ENCODE data around the gene TANC1. TPM values are rescaled to one million over a fixed set of nuclear protein-coding genes. Genes with fewer than 3 reads are reported as not detected.

The TANC1 gene
- total RNA-seq, 2 donors from 2014 or later, result 2.9 to 9.5 TPM

GRCh38 chr2:159051133-159051532, 82.7 kb downstream of the TANC1 start:
- Mint-ChIP-seq H3K36me3 (ENCODE audit: low read depth) (no peaks in the 10 kb centered on the region), H3K4me3 (no peak overlapping the region), H3K27me3 (ENCODE audit: insufficient read depth) (no peaks in the 10 kb centered on the region), H3K27ac (no peak overlapping the region), H3K9me3 (no peaks in the 10 kb centered on the region), H3K4me1 (peaks cover 53% of the 10 kb centered on the region)
- Histone ChIP-seq H3K36me3 (ENCODE audit: control insufficient read depth, insufficient read depth, low read length) (peaks cover 19% of the 10 kb centered on the region), H3K27ac (ENCODE audit: low read depth, low read length) (no peak overlapping the region), H3K9me3 (ENCODE audit: control insufficient read depth, low read length) (peaks cover 9% of the 10 kb centered on the region), H3K4me1 (ENCODE audit: control insufficient read depth, insufficient read depth, low read length) (peaks cover 43% of the 10 kb centered on the region), H3K4me3 (ENCODE audit: low read length) (no peak overlapping the region), H3K9ac (ENCODE audit: extremely low read depth, low read length, poor library complexity, severe bottlenecking) (no peak overlapping the region), H3K27me3 (ENCODE audit: control insufficient read depth, insufficient read depth, low read length, poor library complexity, severe bottlenecking) (no peaks in the 10 kb centered on the region)
- TF ChIP-seq CTCF (conservative IDR thresholded peaks at IDR 0.05), result no peak
- 90 to 100% methylated on average over 1 to 3 of the region's 3 CpGs for WGBS, 2 experiments (ENCODE audit: insufficient coverage in 1 of 2, insufficient read length in 1 of 2)
- DNase-seq, result no peak

- Histone ChIP-seq H3K9me3 (ENCODE audit: control insufficient read depth, low read length) (peaks cover 9% of the 10 kb centered on the region), H3K27ac (ENCODE audit: low read depth, low read length) (no peak overlapping the region), H3K9ac (ENCODE audit: extremely low read depth, low read length, poor library complexity, severe bottlenecking) (no peak overlapping the region), H3K4me1 (ENCODE audit: control insufficient read depth, insufficient read depth, low read length) (peaks cover 41% of the 10 kb centered on the region), H3K4me3 (ENCODE audit: low read length) (no peak overlapping the region), H3K36me3 (ENCODE audit: control insufficient read depth, insufficient read depth, low read length) (peaks cover 19% of the 10 kb centered on the region), H3K27me3 (ENCODE audit: control insufficient read depth, insufficient read depth, low read length, poor library complexity, severe bottlenecking) (no peaks in the 10 kb centered on the region)
- Mint-ChIP-seq H3K27ac (no peak overlapping the region), H3K4me1 (peaks cover 50% of the 10 kb centered on the region), H3K27me3 (ENCODE audit: insufficient read depth) (no peaks in the 10 kb centered on the region), H3K4me3 (no peak overlapping the region), H3K9me3 (no peaks in the 10 kb centered on the region), H3K36me3 (ENCODE audit: low read depth) (no peaks in the 10 kb centered on the region)
- 93% methylated on average over 3 to 5 of the region's 5 CpGs for WGBS, 2 experiments (ENCODE audit: insufficient coverage in 1 of 2, insufficient read length in 1 of 2)
- DNase-seq, result no peak
- TF ChIP-seq CTCF (conservative IDR thresholded peaks at IDR 0.05), result no peak
Measured at GRCh38 chr2:159051661-159052060, 83.2 kb downstream of the TANC1 start.

- Histone ChIP-seq H3K9ac (ENCODE audit: extremely low read depth, low read length, poor library complexity, severe bottlenecking) (no peak overlapping the region), H3K4me1 (ENCODE audit: control insufficient read depth, insufficient read depth, low read length) (peaks cover 36% of the 10 kb centered on the region), H3K36me3 (ENCODE audit: control insufficient read depth, insufficient read depth, low read length) (peaks cover 19% of the 10 kb centered on the region), H3K27ac (ENCODE audit: low read depth, low read length) (no peak overlapping the region), H3K27me3 (ENCODE audit: control insufficient read depth, insufficient read depth, low read length, poor library complexity, severe bottlenecking) (no peaks in the 10 kb centered on the region), H3K9me3 (ENCODE audit: control insufficient read depth, low read length) (peaks cover 9% of the 10 kb centered on the region), H3K4me3 (ENCODE audit: low read length) (no peak overlapping the region)
- H3K4me1 Mint-ChIP-seq, result peaks cover 46% of the 10 kb centered on the region
- H3K36me3 Mint-ChIP-seq (ENCODE audit: low read depth), result no peaks in the 10 kb centered on the region
- no peaks in the 10 kb centered on the region for H3K27me3 Mint-ChIP-seq (ENCODE audit: insufficient read depth)
- H3K27ac Mint-ChIP-seq, result no peak overlapping the region
- DNase-seq, result no peak
- H3K9me3 Mint-ChIP-seq, result no peaks in the 10 kb centered on the region
- TF ChIP-seq CTCF (conservative IDR thresholded peaks at IDR 0.05), result no peak
- WGBS, 2 experiments (ENCODE audit: insufficient coverage in 1 of 2, insufficient read length in 1 of 2), result 80 to 85% methylated on average over 2 to 5 of the region's 5 CpGs
- no peak overlapping the region for H3K4me3 Mint-ChIP-seq
Measured at GRCh38 chr2:159052157-159052601, 83.7 kb downstream of the TANC1 start.
